A549 (cell line): Measurements from ENCODE around the gene CAB39. TPM values are rescaled to one million over a fixed set of nuclear protein-coding genes. Genes with fewer than 3 reads are reported as not detected.

Source experiments
- ATAC-seq, 2 experiments: fragments of 200-7000 bp in 1 of 2; fragments of >200 bp in 1 of 2; cut with Nextera tagmentation in 1 of 2; cut with Tn5 transposase in 1 of 2; 3 replicates each; pipeline versions ENCODE4 v1.8.0 to v1.9.1; 2018 to 2020; ENCODE audit warnings: mild to moderate bottlenecking in 1 of 2, moderate library complexity in 1 of 2
- CTCF ChIA-PET: fragments of 300-600 bp; sonication (Branson Sonifier 250); formaldehyde crosslinking; extraction: SDS; loops from one replicate; lab custom pipeline; 2021; ENCODE audit warnings: antibody characterized with exemption, inconsistent platforms; lab: Yijun Ruan, JAX
- POLR2A ChIA-PET: fragments of 350-600 bp; formaldehyde crosslinking; extraction: SDS; loops from one replicate; lab custom pipeline; 2021; ENCODE audit warnings: antibody characterized with exemption, inconsistent platforms; lab: Yijun Ruan, JAX
- DNase-seq, 2 experiments: peaks; one replicate each; pipeline versions ENCODE4 v3.0.0 to v3.0.0-alpha.2; 2011 to 2016; ENCODE audit warnings: low read depth in 1 of 2, low spot score in 1 of 2
- FAIRE-seq: peaks from 2 replicates; lab custom pipeline; 2011; peaks lifted over from hg19 to GRCh38; lab: Jason Lieb, UNC
- H3K27ac ChIP-seq, 2 experiments: fragments of >200 bp; sonication (Bioruptor Twin); formaldehyde crosslinking; 3 replicates each; pipeline ENCODE4 v1.5.1; 2016 to 2017
- H3K4me1 ChIP-seq: fragments of >200 bp; sonication (Bioruptor Twin); formaldehyde crosslinking; 3 replicates; pipeline ENCODE4 v1.6.1; 2016
- H3K4me2 ChIP-seq: fragments of >200 bp; sonication (Bioruptor Twin); formaldehyde crosslinking; 3 replicates; pipeline ENCODE4 v1.6.1; 2016
- H3K4me3 ChIP-seq: fragments of >200 bp; sonication (Bioruptor Twin); formaldehyde crosslinking; 3 replicates; pipeline ENCODE4 v1.5.1; 2016
- H3K9me3 ChIP-seq: fragments of >200 bp; sonication (Bioruptor Twin); formaldehyde crosslinking; 3 replicates; pipeline ENCODE4 v1.6.1; 2016
- FOSB ChIP-seq: fragments of 250-450 bp; sonication (Bioruptor Pico); IDR thresholded peaks from 2 replicates; pipeline ENCODE4 v1.5.0; 2020; ENCODE audit warnings: mild to moderate bottlenecking, moderate library complexity
- FOXS1 ChIP-seq: fragments of 250-450 bp; sonication (Bioruptor Pico); IDR thresholded peaks from 2 replicates; pipeline ENCODE4 v1.5.0; 2020; ENCODE audit warnings: mild to moderate bottlenecking, moderate library complexity
- GATA3 ChIP-seq: IDR thresholded peaks from 2 replicates; pipeline ENCODE4 v1.6.1; 2012; ENCODE audit warnings: borderline replicate concordance
- HOXB13 ChIP-seq: fragments of 250-450 bp; sonication (Bioruptor Pico); IDR thresholded peaks from 2 replicates; pipeline ENCODE4 v1.5.0; 2020; ENCODE audit warnings: low read depth, mild to moderate bottlenecking, moderate library complexity
- HOXB5 ChIP-seq: fragments of 250-450 bp; sonication (Bioruptor Pico); IDR thresholded peaks from 2 replicates; pipeline ENCODE4 v1.5.0; 2020; ENCODE audit warnings: mild to moderate bottlenecking, moderate library complexity
- JUNB ChIP-seq: fragments of >200 bp; sonication (Bioruptor Twin); formaldehyde crosslinking; IDR thresholded peaks from 2 replicates; pipeline ENCODE4 v1.6.1; 2016
- MYC ChIP-seq: IDR thresholded peaks from 2 replicates; pipeline ENCODE4 v1.6.1; 2012; ENCODE audit warnings: mild to moderate bottlenecking, inconsistent platforms, low read length, improper control_type of control experiment, borderline replicate concordance
- NFE2L2 ChIP-seq: fragments of 150-350 bp; conservative IDR thresholded peaks from 2 replicates; pipeline ENCODE4 v1.6.1; 2014; ENCODE audit warnings: low read length
- NPAS2 ChIP-seq: fragments of 250-450 bp; sonication (Bioruptor Pico); IDR thresholded peaks from 2 replicates; pipeline ENCODE4 v1.8.0; 2022; ENCODE audit warnings: mild to moderate bottlenecking, moderate library complexity, borderline replicate concordance
- POLR2A ChIP-seq: IDR thresholded peaks from 2 replicates; pipeline ENCODE4 v1.6.1; 2012; ENCODE audit warnings: mild to moderate bottlenecking, low read length
- RAD21 ChIP-seq, 2 experiments: fragments of >200 bp in 1 of 2; sonication (Bioruptor Twin) in 1 of 2; formaldehyde crosslinking in 1 of 2; IDR thresholded peaks in 1 of 2; conservative IDR thresholded peaks in 1 of 2; 2 replicates in 1 of 2; 3 replicates in 1 of 2; pipeline ENCODE4 v1.6.1; 2012 to 2018; ENCODE audit warnings: inconsistent platforms in 1 of 2
- RFX5 ChIP-seq: fragments of 450-650 bp; IDR thresholded peaks from 2 replicates; pipeline ENCODE4 v1.7.1; 2014; ENCODE audit warnings: antibody characterized with exemption, mild to moderate bottlenecking, moderate library complexity
- SMC3 ChIP-seq: fragments of >200 bp; sonication (Bioruptor Twin); formaldehyde crosslinking; IDR thresholded peaks from 3 replicates; pipeline ENCODE4 v1.6.1; 2018; ENCODE audit warnings: inconsistent platforms
- ZNF302 ChIP-seq: fragments of 250-450 bp; sonication (Bioruptor Pico); IDR thresholded peaks from 2 replicates; pipeline ENCODE4 v1.9.0; 2021; ENCODE audit warnings: inconsistent platforms, mild to moderate bottlenecking, moderate library complexity
- ZSCAN20 ChIP-seq: fragments of 250-450 bp; sonication (Bioruptor Pico); IDR thresholded peaks from 2 replicates; pipeline ENCODE4 v1.8.0; 2022; ENCODE audit warnings: mild to moderate bottlenecking, moderate library complexity
- WGBS: methylation state at CpG from one replicate; pipeline ENCODE4 v1.1.6; 2017; ENCODE audit errors: missing lambda C conversion rate; 5-methylcytosine and 5-hydroxymethylcytosine counted together
- polyA plus RNA-seq, 4 experiments: library from polyadenylated mRNA; depleted of rRNA in 3 of 4; stranded (reverse); fragments of >200 nt; fragmentation: RNase III in 1 of 4; extraction: RNeasy Plus Mini Kit Qiagen cat#74134 plus additional on column Dnase treatment in 1 of 4; gene quantifications; 2 replicates in 3 of 4; 3 replicates in 1 of 4; pipeline ENCODE4 v1.2.3, GENCODE V29; 2011 to 2017
- TF ChIP-seq, protein P1 (sequence below): IDR thresholded peaks from 2 replicates; pipeline ENCODE4 v1.6.1; 2012; ENCODE audit warnings: low read depth, borderline replicate concordance
- TF ChIP-seq, protein P2 (sequence below): fragments of >200 bp; sonication (Bioruptor Twin); formaldehyde crosslinking; IDR thresholded peaks from 2 replicates; pipeline ENCODE4 v1.6.1; 2016
- TF ChIP-seq, protein P3 (sequence below): IDR thresholded peaks from 2 replicates; pipeline ENCODE4 v1.6.1; 2012
- TF ChIP-seq, protein P4 (sequence below): fragments of >200 bp; sonication (Bioruptor Twin); formaldehyde crosslinking; IDR thresholded peaks from 3 replicates; pipeline ENCODE4 v1.5.1; 2016
- TF ChIP-seq, protein P5 (sequence below): IDR thresholded peaks from 2 replicates; pipeline ENCODE4 v1.6.1; 2012

Gene CAB39
- polyA plus RNA-seq, 2 of the 4 experiments (the other 2 are of a cell fraction), result 28.4 to 54.2 TPM

DNA sequence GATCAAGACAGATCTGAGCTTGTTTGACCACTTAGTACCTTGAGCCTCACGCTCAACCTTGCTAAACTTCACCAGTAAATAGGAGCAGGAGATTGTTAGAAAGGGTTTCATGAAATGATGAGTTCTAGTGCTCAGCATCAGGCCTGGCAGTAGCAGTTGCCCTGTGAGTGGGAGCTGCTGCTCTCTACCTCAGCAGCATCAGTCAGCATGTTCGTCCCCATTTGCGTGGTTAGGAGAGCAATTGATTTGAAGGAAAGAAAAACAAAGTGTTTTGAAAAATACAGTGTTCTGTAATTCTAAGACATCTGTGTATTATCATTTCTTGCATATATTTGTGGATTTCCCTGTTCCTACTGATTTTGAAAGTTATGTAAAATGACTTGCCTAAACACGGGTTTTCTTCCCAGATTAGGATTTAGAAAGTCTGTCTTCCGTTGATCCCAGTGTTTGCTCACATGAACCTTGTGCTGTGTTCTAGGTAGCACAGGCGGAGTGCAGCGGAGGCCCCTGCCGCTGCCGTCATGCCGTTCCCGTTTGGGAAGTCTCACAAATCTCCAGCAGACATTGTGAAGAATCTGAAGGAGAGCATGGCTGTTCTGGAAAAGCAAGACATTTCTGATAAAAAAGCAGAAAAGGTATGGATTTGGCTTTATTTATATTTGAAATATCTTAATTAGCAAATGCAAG is 47.0 kb downstream of the CAB39 start:
- no peak overlapping the region for H3K4me2 ChIP-seq
- no peaks in the 10 kb centered on the region for H3K9me3 ChIP-seq
- DNase-seq (no peak), FAIRE-seq (no peak), ATAC-seq (no peak)
- CTCF ChIA-PET, result interaction anchor here (1.0 kb wide), 1 partner anchor 228 kb away, joined by 3 read pairs; no protein-coding TSS in a partner anchor
- peaks cover 9% of the 10 kb centered on the region; the same call in 2 of the 3 replicates for H3K4me1 ChIP-seq
- no peak overlapping the region for H3K27ac ChIP-seq
- no peak overlapping the region for H3K4me3 ChIP-seq
- TF ChIP-seq NFE2L2 (no peak), HOXB13 (no peak), JUNB (no peak), FOXS1 (CRISPR knock-in tag) (no peak), FOSB (CRISPR knock-in tag) (no peak), SMC3 (no peak), GATA3 (no peak), RFX5 (no peak), ZNF302 (CRISPR knock-in tag) (no peak), NPAS2 (CRISPR knock-in tag) (no peak), POLR2A (no peak)
- TF ChIP-seq, protein P1, sequence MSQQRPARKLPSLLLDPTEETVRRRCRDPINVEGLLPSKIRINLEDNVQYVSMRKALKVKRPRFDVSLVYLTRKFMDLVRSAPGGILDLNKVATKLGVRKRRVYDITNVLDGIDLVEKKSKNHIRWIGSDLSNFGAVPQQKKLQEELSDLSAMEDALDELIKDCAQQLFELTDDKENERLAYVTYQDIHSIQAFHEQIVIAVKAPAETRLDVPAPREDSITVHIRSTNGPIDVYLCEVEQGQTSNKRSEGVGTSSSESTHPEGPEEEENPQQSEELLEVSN, result no peak
- TF ChIP-seq, protein P2, sequence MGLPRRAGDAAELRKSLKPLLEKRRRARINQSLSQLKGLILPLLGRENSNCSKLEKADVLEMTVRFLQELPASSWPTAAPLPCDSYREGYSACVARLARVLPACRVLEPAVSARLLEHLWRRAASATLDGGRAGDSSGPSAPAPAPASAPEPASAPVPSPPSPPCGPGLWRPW, result no peak
- TF ChIP-seq, protein P3, sequence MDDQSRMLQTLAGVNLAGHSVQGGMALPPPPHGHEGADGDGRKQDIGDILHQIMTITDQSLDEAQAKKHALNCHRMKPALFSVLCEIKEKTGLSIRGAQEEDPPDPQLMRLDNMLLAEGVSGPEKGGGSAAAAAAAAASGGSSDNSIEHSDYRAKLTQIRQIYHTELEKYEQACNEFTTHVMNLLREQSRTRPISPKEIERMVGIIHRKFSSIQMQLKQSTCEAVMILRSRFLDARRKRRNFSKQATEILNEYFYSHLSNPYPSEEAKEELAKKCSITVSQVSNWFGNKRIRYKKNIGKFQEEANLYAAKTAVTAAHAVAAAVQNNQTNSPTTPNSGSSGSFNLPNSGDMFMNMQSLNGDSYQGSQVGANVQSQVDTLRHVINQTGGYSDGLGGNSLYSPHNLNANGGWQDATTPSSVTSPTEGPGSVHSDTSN, result no peak
- 92% methylated on average over 11 of the region's 11 CpGs for WGBS
- POLR2A ChIA-PET, result no interaction called here

DNA sequence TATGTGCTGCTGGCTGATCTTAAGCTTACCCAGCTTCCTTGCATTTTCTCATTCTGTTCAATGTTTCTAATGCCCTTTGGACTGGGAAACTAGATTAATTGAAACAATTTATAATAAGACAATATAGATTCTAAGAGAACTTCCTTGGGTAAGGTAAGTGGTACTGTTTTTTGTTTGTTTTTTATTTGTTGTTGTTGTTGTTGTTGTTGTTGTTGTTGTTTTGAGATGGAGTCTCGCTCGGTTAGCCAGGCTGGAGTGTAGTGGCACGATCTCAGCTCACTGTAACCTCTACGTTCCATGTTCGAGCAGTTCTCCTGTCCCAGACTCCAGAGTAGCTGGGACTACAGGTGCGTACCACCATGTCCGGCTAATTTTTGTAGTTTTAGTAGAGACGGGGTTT is 49.1 kb downstream of the CAB39 start:
- ATAC-seq, result no peak
- 94% methylated on average over 8 of the region's 8 CpGs for WGBS

DNA sequence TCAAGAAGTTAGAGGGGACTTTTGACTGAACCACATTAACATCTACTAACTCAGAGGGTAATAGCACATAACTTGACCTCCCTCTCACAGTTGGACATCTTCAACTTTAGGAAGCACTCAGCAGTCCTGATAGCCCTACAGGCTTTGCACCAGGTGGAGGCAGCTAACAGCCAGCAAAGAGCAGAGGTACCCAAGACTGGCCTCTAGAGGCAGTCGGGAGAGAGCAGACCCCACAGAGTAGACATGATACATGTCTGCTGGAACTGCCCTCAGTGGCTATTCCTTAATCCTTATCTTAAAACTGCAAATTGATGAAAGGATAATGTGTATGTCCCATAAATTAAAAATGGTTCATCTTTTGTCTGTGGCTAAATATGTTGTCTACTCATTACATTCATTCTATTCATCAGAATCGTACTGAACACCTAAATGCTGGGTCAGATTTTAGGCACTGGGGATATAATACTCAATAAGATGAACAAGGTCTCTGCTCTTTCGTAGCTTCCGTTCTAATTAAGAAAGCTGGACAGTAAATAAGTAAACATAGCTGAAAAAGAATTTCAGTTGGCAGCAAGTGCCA is 49.8 kb downstream of the CAB39 start:
- ChIA-PET POLR2A (no interaction called here), CTCF (interaction anchor here (0.6 to 2.7 kb wide), 11 partner anchors 8 to 379 kb away, joined by 3 to 14 read pairs (median 4); no protein-coding TSS in a partner anchor)
- peak in 1 of 2 experiments; percentile 42; a peak in 2 of 5 replicates for TF ChIP-seq RAD21 (conservative IDR thresholded peaks at IDR 0.05 in 1 of 2, IDR thresholded peaks at IDR 0.05 in 1 of 2)
- TF ChIP-seq ZSCAN20 (CRISPR knock-in tag), result no peak
- TF ChIP-seq HOXB5 (CRISPR knock-in tag), result no peak
- TF ChIP-seq, protein P4, sequence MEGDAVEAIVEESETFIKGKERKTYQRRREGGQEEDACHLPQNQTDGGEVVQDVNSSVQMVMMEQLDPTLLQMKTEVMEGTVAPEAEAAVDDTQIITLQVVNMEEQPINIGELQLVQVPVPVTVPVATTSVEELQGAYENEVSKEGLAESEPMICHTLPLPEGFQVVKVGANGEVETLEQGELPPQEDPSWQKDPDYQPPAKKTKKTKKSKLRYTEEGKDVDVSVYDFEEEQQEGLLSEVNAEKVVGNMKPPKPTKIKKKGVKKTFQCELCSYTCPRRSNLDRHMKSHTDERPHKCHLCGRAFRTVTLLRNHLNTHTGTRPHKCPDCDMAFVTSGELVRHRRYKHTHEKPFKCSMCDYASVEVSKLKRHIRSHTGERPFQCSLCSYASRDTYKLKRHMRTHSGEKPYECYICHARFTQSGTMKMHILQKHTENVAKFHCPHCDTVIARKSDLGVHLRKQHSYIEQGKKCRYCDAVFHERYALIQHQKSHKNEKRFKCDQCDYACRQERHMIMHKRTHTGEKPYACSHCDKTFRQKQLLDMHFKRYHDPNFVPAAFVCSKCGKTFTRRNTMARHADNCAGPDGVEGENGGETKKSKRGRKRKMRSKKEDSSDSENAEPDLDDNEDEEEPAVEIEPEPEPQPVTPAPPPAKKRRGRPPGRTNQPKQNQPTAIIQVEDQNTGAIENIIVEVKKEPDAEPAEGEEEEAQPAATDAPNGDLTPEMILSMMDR, result peak; percentile 37
- no peak for TF ChIP-seq NFE2L2
- TF ChIP-seq HOXB13, result no peak
- no peak overlapping the region for H3K4me3 ChIP-seq
- no peak overlapping the region for H3K4me2 ChIP-seq
- H3K4me1 ChIP-seq, result no peaks in the 10 kb centered on the region
- no peak for FAIRE-seq
- ATAC-seq, result peak; percentile 100
- 77% methylated on average over 4 of the region's 4 CpGs for WGBS
- no peak overlapping the region for H3K27ac ChIP-seq
- DNase-seq, result peak; percentile 46 to 53
- H3K9me3 ChIP-seq, result no peaks in the 10 kb centered on the region

More for the DNA sequence above, 49.1 kb downstream of the CAB39 start:
- TF ChIP-seq, protein P1, result no peak
- TF ChIP-seq, protein P5, sequence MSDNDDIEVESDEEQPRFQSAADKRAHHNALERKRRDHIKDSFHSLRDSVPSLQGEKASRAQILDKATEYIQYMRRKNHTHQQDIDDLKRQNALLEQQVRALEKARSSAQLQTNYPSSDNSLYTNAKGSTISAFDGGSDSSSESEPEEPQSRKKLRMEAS, result no peak
- TF ChIP-seq GATA3 (no peak), HOXB13 (no peak), NFE2L2 (no peak), MYC (no peak)
- CTCF ChIA-PET, result interaction anchor here (0.6 to 2.7 kb wide), 10 partner anchors 8 to 380 kb away, joined by 3 to 14 read pairs (median 4); no protein-coding TSS in a partner anchor
- no peak overlapping the region for H3K4me3 ChIP-seq
- H3K4me1 ChIP-seq, result no peaks in the 10 kb centered on the region
- no peak overlapping the region for H3K27ac ChIP-seq
- POLR2A ChIA-PET, result no interaction called here
- no peak overlapping the region for H3K4me2 ChIP-seq
- H3K9me3 ChIP-seq, result no peaks in the 10 kb centered on the region
- FAIRE-seq (no peak), DNase-seq (no peak)
